ENCODE measurements around the gene PSMG3. TPM values are rescaled to one million over a fixed set of nuclear protein-coding genes. Genes with fewer than 3 reads are reported as not detected.

PSMG3 gene
- total RNA-seq, 1 donor from 2014 or later = 56.6 TPM

DNA sequence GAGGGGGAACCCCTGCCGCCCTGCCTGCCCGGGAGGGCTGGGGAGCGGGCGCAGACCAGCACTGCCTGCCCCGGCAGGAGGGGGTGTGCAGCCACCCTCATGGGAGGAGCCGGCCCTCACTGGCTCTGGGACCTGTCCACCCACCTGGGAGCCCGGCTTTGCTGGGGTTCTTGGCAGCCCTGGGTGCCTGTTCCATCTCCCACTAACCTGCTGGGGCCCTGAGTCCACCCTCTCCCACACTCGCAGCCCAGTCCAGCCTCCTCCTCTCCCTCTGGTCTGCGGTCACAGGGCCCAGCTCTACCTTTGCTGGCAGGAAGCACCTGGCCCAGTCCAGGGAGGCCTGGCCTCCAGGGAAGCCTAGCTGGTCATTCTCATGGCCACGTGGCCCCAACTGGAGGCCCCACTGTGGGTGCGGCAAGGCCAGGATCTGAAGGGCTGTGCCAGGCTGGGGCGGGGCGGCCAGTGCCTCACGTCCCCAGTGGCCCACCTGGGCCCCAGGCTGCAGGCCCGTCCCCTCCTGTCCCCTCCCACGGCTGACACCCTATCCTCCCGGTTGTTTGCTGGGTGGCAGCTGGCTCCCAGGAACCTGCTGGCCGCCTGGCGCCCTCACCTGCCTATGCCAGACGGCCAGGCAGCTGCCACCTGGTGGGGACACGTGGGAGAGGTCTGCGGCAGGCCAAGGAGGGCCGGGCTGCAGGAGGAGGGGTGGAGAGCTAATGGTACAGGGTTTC is 13.9 kb downstream of the PSMG3 start, which contains the start of gene TMEM184A:
TMEM184A (minus strand) TSS at position 393 of the 731 bp plus-strand sequence. CDS start 721 bp downstream, outside the sequence.
- Mint-ChIP-seq H3K27ac (ENCODE audit: unreplicated experiment) (peak within 1 kb of the TSS; percentile 84), H3K36me3 (ENCODE audit: unreplicated experiment) (no peaks in the 10 kb centered on the region), H3K9me3 (ENCODE audit: unreplicated experiment) (peaks cover 9% of the 10 kb centered on the region), H3K27me3 (ENCODE audit: unreplicated experiment) (peaks cover 14% of the 10 kb centered on the region), H3K4me3 (ENCODE audit: unreplicated experiment) (peak within 1 kb of the TSS; percentile 63), H3K4me1 (ENCODE audit: low read depth, unreplicated experiment) (peaks cover 12% of the 10 kb centered on the region)
- peak; percentile 74 for DNase-seq
- TF ChIP-seq, protein P1, sequence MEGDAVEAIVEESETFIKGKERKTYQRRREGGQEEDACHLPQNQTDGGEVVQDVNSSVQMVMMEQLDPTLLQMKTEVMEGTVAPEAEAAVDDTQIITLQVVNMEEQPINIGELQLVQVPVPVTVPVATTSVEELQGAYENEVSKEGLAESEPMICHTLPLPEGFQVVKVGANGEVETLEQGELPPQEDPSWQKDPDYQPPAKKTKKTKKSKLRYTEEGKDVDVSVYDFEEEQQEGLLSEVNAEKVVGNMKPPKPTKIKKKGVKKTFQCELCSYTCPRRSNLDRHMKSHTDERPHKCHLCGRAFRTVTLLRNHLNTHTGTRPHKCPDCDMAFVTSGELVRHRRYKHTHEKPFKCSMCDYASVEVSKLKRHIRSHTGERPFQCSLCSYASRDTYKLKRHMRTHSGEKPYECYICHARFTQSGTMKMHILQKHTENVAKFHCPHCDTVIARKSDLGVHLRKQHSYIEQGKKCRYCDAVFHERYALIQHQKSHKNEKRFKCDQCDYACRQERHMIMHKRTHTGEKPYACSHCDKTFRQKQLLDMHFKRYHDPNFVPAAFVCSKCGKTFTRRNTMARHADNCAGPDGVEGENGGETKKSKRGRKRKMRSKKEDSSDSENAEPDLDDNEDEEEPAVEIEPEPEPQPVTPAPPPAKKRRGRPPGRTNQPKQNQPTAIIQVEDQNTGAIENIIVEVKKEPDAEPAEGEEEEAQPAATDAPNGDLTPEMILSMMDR (IDR thresholded peaks at IDR 0.05; ENCODE audit: partially characterized antibody, unreplicated experiment) = peak; percentile 37

DNA sequence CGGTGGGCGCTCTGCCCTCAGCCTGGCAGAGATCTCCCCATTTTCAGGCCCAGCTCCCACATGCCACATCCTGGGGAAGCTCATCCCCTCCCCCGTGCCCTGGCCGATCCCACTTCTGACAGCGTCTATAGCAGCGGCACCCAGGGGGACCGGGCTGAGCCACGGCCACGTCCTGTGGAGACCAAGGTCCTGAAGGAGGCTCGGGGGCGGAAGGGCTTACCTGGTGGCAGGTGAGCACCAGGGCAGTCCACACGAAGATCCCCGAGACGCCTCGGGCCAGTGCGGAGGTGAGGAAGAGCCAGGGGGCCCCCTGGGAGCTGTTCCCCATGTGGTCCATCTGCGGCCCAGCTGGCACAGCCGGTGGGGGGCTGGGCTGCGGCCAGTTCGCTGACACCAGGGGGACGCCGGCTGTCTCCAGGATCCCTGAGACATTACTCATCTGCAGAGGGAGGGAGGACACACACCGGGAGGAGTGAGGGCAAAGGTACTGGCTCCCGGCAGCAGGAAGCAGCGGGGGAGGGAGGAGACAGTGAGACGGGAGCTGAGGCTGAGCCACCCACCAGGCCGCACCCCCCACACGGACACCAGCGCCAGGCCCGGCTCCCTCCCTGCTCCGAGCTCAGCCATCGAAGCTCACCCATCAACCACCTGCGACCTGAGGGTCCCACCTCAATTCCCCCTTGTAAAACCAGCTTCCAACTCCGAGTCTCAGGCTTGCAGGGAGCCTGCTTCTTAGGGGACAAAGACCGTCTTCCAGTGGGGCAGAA is 14.6 kb downstream of the PSMG3 start:
- peaks cover 12% of the 10 kb centered on the region for H3K4me1 Mint-ChIP-seq (ENCODE audit: low read depth, unreplicated experiment)
- no peaks in the 10 kb centered on the region for H3K36me3 Mint-ChIP-seq (ENCODE audit: unreplicated experiment)
- peak; percentile 85 for DNase-seq
- H3K4me3 Mint-ChIP-seq (ENCODE audit: unreplicated experiment) = peak overlapping the region; percentile 52
- TF ChIP-seq, protein P1 (IDR thresholded peaks at IDR 0.05; ENCODE audit: partially characterized antibody, unreplicated experiment) = no peak
- H3K27me3 Mint-ChIP-seq (ENCODE audit: unreplicated experiment) = peaks cover 14% of the 10 kb centered on the region
- peaks cover 9% of the 10 kb centered on the region for H3K9me3 Mint-ChIP-seq (ENCODE audit: unreplicated experiment)
- peak overlapping the region; percentile 70 for H3K27ac Mint-ChIP-seq (ENCODE audit: unreplicated experiment)

DNA sequence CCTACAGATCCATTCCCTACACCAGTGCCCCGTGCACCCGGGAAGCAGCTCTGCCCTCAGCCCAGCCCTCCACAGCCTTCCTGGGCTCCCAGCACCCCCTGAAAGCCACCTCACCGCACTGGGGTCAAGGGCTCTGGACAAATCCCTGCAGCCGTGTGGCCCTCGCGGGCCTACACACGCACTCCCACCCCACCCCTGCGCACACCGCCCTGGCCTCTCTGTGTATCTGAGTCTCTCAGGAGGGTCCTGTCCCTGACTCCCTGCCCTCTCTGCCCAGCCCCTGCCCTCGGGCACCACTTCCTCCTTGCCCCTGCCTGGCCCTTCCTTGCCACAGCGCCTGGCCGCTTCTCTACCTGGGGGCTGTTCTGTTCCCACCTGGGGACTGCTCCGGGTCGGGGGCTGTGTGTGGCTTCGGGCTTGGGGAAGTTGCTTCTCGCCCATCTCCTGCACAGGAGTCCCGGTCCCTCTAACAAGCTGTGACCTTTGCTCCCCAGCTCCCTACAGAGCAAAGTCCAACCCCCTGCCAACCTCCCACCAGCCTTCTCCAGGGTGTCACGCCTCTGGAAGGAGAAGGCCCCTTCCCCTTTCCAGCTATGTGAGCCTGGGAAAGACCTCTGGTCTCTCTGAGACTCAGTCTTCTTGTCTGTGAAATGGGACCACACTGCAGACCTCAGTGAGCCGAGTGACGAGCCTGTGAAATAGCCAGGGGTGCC is 15.3 kb downstream of the PSMG3 start:
- H3K9me3 Mint-ChIP-seq (ENCODE audit: unreplicated experiment) = peaks cover 9% of the 10 kb centered on the region
- H3K4me3 Mint-ChIP-seq (ENCODE audit: unreplicated experiment) = no peak overlapping the region

DNA sequence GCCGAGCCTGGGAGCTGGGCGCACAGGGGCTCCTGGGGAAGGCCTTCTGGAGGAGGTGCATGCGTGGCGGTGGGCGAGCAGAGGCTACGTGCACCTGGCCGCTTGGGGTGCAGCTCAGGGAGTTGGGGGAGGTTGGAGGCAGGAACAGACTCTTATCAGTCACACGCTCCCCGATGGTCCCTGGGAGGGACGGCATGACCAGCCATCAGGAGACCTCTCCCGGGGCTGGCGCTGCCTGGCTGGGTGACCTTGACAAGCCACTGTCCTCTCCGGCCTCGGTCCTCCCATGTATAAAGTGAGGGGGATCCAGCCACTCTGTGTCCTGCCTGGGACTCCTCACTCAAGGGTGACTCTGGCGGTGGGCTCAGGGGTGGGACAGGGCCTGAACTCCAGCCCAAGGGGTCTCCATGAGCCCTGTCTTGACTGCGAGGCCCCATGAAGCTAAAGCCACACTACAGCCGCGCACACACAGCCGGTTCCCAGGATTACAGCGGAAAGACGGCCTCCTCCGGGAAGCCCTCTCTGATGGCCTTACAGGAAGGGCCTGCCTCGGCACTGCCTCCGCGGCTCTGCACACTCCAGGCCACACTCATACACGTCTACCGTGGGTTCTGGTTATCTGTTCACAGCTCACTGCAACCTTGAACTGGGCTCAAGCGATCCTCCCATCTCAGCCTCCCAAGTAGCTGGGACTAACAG is 16.2 kb downstream of the PSMG3 start:
- DNase-seq = peak; percentile 29
- no peak overlapping the region for H3K4me3 Mint-ChIP-seq (ENCODE audit: unreplicated experiment)
- peaks cover 8% of the 10 kb centered on the region for H3K4me1 Mint-ChIP-seq (ENCODE audit: low read depth, unreplicated experiment)
- peaks cover 14% of the 10 kb centered on the region for H3K27me3 Mint-ChIP-seq (ENCODE audit: unreplicated experiment)
- TF ChIP-seq, protein P1 (IDR thresholded peaks at IDR 0.05; ENCODE audit: partially characterized antibody, unreplicated experiment) = no peak
- peaks cover 9% of the 10 kb centered on the region for H3K9me3 Mint-ChIP-seq (ENCODE audit: unreplicated experiment)
- H3K27ac Mint-ChIP-seq (ENCODE audit: unreplicated experiment) = peak overlapping the region; percentile 38
- H3K36me3 Mint-ChIP-seq (ENCODE audit: unreplicated experiment) = no peaks in the 10 kb centered on the region

More for the DNA sequence above, 15.3 kb downstream of the PSMG3 start:
- Mint-ChIP-seq H3K27ac (ENCODE audit: unreplicated experiment) (peak overlapping the region; percentile 70), H3K36me3 (ENCODE audit: unreplicated experiment) (no peaks in the 10 kb centered on the region), H3K4me1 (ENCODE audit: low read depth, unreplicated experiment) (peaks cover 8% of the 10 kb centered on the region), H3K27me3 (ENCODE audit: unreplicated experiment) (peaks cover 14% of the 10 kb centered on the region)
- DNase-seq = no peak
- TF ChIP-seq, protein P1 (IDR thresholded peaks at IDR 0.05; ENCODE audit: partially characterized antibody, unreplicated experiment) = no peak
